ENCODE data around the gene FIBCD1. TPM values are rescaled to one million over a fixed set of nuclear protein-coding genes. Genes with fewer than 3 reads are reported as not detected.

The FIBCD1 gene
- total RNA-seq, 2 experiments from 2014 or later = not detected

- DNase-seq (no peak), ATAC-seq (no peak)
- no peaks in the 10 kb centered on the region for H3K9me3 Mint-ChIP-seq (ENCODE audit: low read depth)
- H3K27me3 Mint-ChIP-seq = peaks cover 11% of the 10 kb centered on the region
- H3K27ac Mint-ChIP-seq = no peak overlapping the region
- no peak overlapping the region for H3K4me3 Mint-ChIP-seq
- no peaks in the 10 kb centered on the region for H3K4me1 Mint-ChIP-seq
- CTCF ChIA-PET = no interaction called here
- no peaks in the 10 kb centered on the region for H3K36me3 Mint-ChIP-seq
Observed at GRCh38 chr9:130922893-130923610, 16.0 kb downstream of the FIBCD1 start.

- Mint-ChIP-seq H3K4me3 (no peak overlapping the region), H3K9me3 (ENCODE audit: low read depth) (no peaks in the 10 kb centered on the region), H3K27ac (no peak overlapping the region), H3K27me3 (peaks cover 11% of the 10 kb centered on the region), H3K36me3 (no peaks in the 10 kb centered on the region), H3K4me1 (no peaks in the 10 kb centered on the region)
- CTCF ChIA-PET = no interaction called here
- no peak for DNase-seq
- no peak for ATAC-seq
Observed at GRCh38 chr9:130921989-130922892, 16.8 kb downstream of the FIBCD1 start.

GRCh38 chr9:130921300-130921988, 17.6 kb downstream of the FIBCD1 start:
- no peaks in the 10 kb centered on the region for H3K4me1 Mint-ChIP-seq
- H3K27me3 Mint-ChIP-seq = peaks cover 11% of the 10 kb centered on the region
- no peak overlapping the region for H3K4me3 Mint-ChIP-seq
- H3K27ac Mint-ChIP-seq = no peak overlapping the region
- no peak for ATAC-seq
- H3K36me3 Mint-ChIP-seq = no peaks in the 10 kb centered on the region
- CTCF ChIA-PET = no interaction called here
- DNase-seq = no peak
- H3K9me3 Mint-ChIP-seq (ENCODE audit: low read depth) = no peaks in the 10 kb centered on the region

- no peak overlapping the region for H3K4me3 Mint-ChIP-seq
- no peak overlapping the region for H3K27ac Mint-ChIP-seq
- H3K9me3 Mint-ChIP-seq (ENCODE audit: low read depth) = no peaks in the 10 kb centered on the region
- no peaks in the 10 kb centered on the region for H3K4me1 Mint-ChIP-seq
- DNase-seq (no peak), ATAC-seq (no peak)
- H3K36me3 Mint-ChIP-seq = no peaks in the 10 kb centered on the region
- H3K27me3 Mint-ChIP-seq = peaks cover 9% of the 10 kb centered on the region
- CTCF ChIA-PET = no interaction called here
Observed at GRCh38 chr9:130920762-130921299, 18.2 kb downstream of the FIBCD1 start.

- H3K36me3 Mint-ChIP-seq = no peaks in the 10 kb centered on the region
- DNase-seq (no peak), ATAC-seq (no peak)
- no peaks in the 10 kb centered on the region for H3K9me3 Mint-ChIP-seq (ENCODE audit: low read depth)
- CTCF ChIA-PET = no interaction called here
- H3K27ac Mint-ChIP-seq = no peak overlapping the region
- peaks cover 7% of the 10 kb centered on the region for H3K27me3 Mint-ChIP-seq
- no peak overlapping the region for H3K4me3 Mint-ChIP-seq
- no peaks in the 10 kb centered on the region for H3K4me1 Mint-ChIP-seq
Observed at GRCh38 chr9:130920233-130920632, 18.8 kb downstream of the FIBCD1 start.

- Mint-ChIP-seq H3K4me1 (no peaks in the 10 kb centered on the region), H3K27me3 (peaks cover 7% of the 10 kb centered on the region), H3K9me3 (ENCODE audit: low read depth) (no peaks in the 10 kb centered on the region), H3K36me3 (no peaks in the 10 kb centered on the region), H3K27ac (no peak overlapping the region), H3K4me3 (no peak overlapping the region)
- ATAC-seq (no peak), DNase-seq (no peak)
- CTCF ChIA-PET = no interaction called here
Observed at GRCh38 chr9:130919559-130920145, 19.4 kb downstream of the FIBCD1 start.

- Mint-ChIP-seq H3K27me3 (peaks cover 7% of the 10 kb centered on the region), H3K9me3 (ENCODE audit: low read depth) (no peaks in the 10 kb centered on the region), H3K36me3 (no peaks in the 10 kb centered on the region), H3K4me3 (no peak overlapping the region), H3K27ac (no peak overlapping the region), H3K4me1 (no peaks in the 10 kb centered on the region)
- no peak for ATAC-seq
- CTCF ChIA-PET = no interaction called here
- DNase-seq = no peak
Observed at GRCh38 chr9:130918826-130919558, 20.1 kb downstream of the FIBCD1 start.

GRCh38 chr9:130918101-130918825, 20.8 kb downstream of the FIBCD1 start:
- no peaks in the 10 kb centered on the region for H3K4me1 Mint-ChIP-seq
- no peaks in the 10 kb centered on the region for H3K9me3 Mint-ChIP-seq (ENCODE audit: low read depth)
- no peak overlapping the region for H3K4me3 Mint-ChIP-seq
- DNase-seq (no peak), ATAC-seq (no peak)
- peaks cover 7% of the 10 kb centered on the region for H3K27me3 Mint-ChIP-seq
- no peak overlapping the region for H3K27ac Mint-ChIP-seq
- no peaks in the 10 kb centered on the region for H3K36me3 Mint-ChIP-seq
- CTCF ChIA-PET = no interaction called here

GRCh38 chr9:130917168-130917960, 21.7 kb downstream of the FIBCD1 start:
- no peaks in the 10 kb centered on the region for H3K4me1 Mint-ChIP-seq
- no peak overlapping the region for H3K27ac Mint-ChIP-seq
- ATAC-seq (no peak), DNase-seq (no peak)
- H3K27me3 Mint-ChIP-seq = no peaks in the 10 kb centered on the region
- H3K9me3 Mint-ChIP-seq (ENCODE audit: low read depth) = no peaks in the 10 kb centered on the region
- no peaks in the 10 kb centered on the region for H3K36me3 Mint-ChIP-seq
- CTCF ChIA-PET = no interaction called here
- H3K4me3 Mint-ChIP-seq = no peak overlapping the region

- no peaks in the 10 kb centered on the region for H3K27me3 Mint-ChIP-seq
- H3K4me1 Mint-ChIP-seq = no peaks in the 10 kb centered on the region
- CTCF ChIA-PET = no interaction called here
- no peak overlapping the region for H3K27ac Mint-ChIP-seq
- no peaks in the 10 kb centered on the region for H3K36me3 Mint-ChIP-seq
- DNase-seq (no peak), ATAC-seq (no peak)
- no peak overlapping the region for H3K4me3 Mint-ChIP-seq
- no peaks in the 10 kb centered on the region for H3K9me3 Mint-ChIP-seq (ENCODE audit: low read depth)
Observed at GRCh38 chr9:130915096-130915447, 24.0 kb downstream of the FIBCD1 start.

GRCh38 chr9:130914417-130915095, 24.5 kb downstream of the FIBCD1 start:
- Mint-ChIP-seq H3K27me3 (no peaks in the 10 kb centered on the region), H3K36me3 (no peaks in the 10 kb centered on the region), H3K9me3 (ENCODE audit: low read depth) (no peaks in the 10 kb centered on the region), H3K4me1 (no peaks in the 10 kb centered on the region), H3K4me3 (no peak overlapping the region), H3K27ac (no peak overlapping the region)
- DNase-seq = no peak
- ATAC-seq = no peak
- CTCF ChIA-PET = no interaction called here
